Memory B cell (primary cell): Measurements from ENCODE around the gene MMRN2.
"Not testable (repeated sequence)": the region's sequence is repeated elsewhere in the genome, so short reads cannot be mapped to it uniquely, and the experiment has no call there.

ENCODE experiments used
- ATAC-seq: fragments of 150-1000 bp; cut with Tn5 transposase; 2 replicates; pipeline ENCODE4 v1.10.0; 2021; ENCODE audit warnings: low read depth, mild to moderate bottlenecking, moderate library complexity
- DNase-seq, 2 donors: peaks; one replicate each; pipeline ENCODE4 v3.0.0; 2022; ENCODE audit warnings: low spot score in 2 of 2
- H3K27ac Mint-ChIP-seq: one replicate; pipeline ENCODE4 v1.8.0; 2022; ENCODE audit warnings: mild to moderate bottlenecking, moderate library complexity, mixed read lengths
- H3K27me3 Mint-ChIP-seq: one replicate; pipeline ENCODE4 v1.8.0; 2022; ENCODE audit warnings: mixed read lengths
- H3K36me3 Mint-ChIP-seq: one replicate; pipeline ENCODE4 v1.8.0; 2022; ENCODE audit warnings: mild to moderate bottlenecking, mixed read lengths
- H3K4me1 Mint-ChIP-seq: one replicate; pipeline ENCODE4 v1.8.0; 2022; ENCODE audit warnings: mixed read lengths
- H3K4me3 Mint-ChIP-seq: one replicate; pipeline ENCODE4 v1.8.0; 2022; ENCODE audit warnings: mild to moderate bottlenecking, moderate library complexity, mixed read lengths
- H3K9me3 Mint-ChIP-seq: one replicate; pipeline ENCODE4 v1.8.0; 2022; ENCODE audit warnings: mixed read lengths

The MMRN2 gene

GRCh38 chr10:86944471-86944870 lies 12.9 kb downstream of the MMRN2 start:
- Mint-ChIP-seq H3K27ac (no peak overlapping the region), H3K9me3 (no peaks in the 10 kb centered on the region), H3K4me3 (no peak overlapping the region), H3K36me3 (no peaks in the 10 kb centered on the region), H3K4me1 (peaks cover 1% of the 10 kb centered on the region), H3K27me3 (peaks cover 5% of the 10 kb centered on the region)
- no peak for DNase-seq
- ATAC-seq, result no peak

GRCh38 chr10:86944031-86944419 lies 13.4 kb downstream of the MMRN2 start:
- no peaks in the 10 kb centered on the region for H3K36me3 Mint-ChIP-seq
- no peak overlapping the region for H3K4me3 Mint-ChIP-seq
- peaks cover 2% of the 10 kb centered on the region for H3K4me1 Mint-ChIP-seq
- peaks cover 5% of the 10 kb centered on the region for H3K27me3 Mint-ChIP-seq
- no peak for DNase-seq
- H3K9me3 Mint-ChIP-seq, result no peaks in the 10 kb centered on the region
- no peak for ATAC-seq
- no peak overlapping the region for H3K27ac Mint-ChIP-seq

GRCh38 chr10:86943316-86944030 lies 13.9 kb downstream of the MMRN2 start:
- no peak for ATAC-seq
- Mint-ChIP-seq H3K9me3 (no peaks in the 10 kb centered on the region), H3K27ac (no peak overlapping the region), H3K4me1 (peaks cover 2% of the 10 kb centered on the region), H3K4me3 (no peak overlapping the region), H3K27me3 (peaks cover 5% of the 10 kb centered on the region), H3K36me3 (no peaks in the 10 kb centered on the region)
- DNase-seq, result no peak

- no peaks in the 10 kb centered on the region for H3K9me3 Mint-ChIP-seq
- no peak overlapping the region for H3K4me3 Mint-ChIP-seq
- peaks cover 5% of the 10 kb centered on the region for H3K27me3 Mint-ChIP-seq
- ATAC-seq, result no peak
- no peak for DNase-seq
- H3K4me1 Mint-ChIP-seq, result peaks cover 2% of the 10 kb centered on the region
- H3K27ac Mint-ChIP-seq, result no peak overlapping the region
- no peaks in the 10 kb centered on the region for H3K36me3 Mint-ChIP-seq
These were observed 14.7 kb downstream of the MMRN2 start for GRCh38 chr10:86942441-86943315.

- H3K4me1 Mint-ChIP-seq, result peaks cover 2% of the 10 kb centered on the region
- no peak for ATAC-seq
- H3K27ac Mint-ChIP-seq, result no peak overlapping the region
These were observed 15.4 kb downstream of the MMRN2 start for GRCh38 chr10:86941991-86942421.

GRCh38 chr10:86941426-86941825 lies 16.0 kb downstream of the MMRN2 start:
- DNase-seq (no peak), ATAC-seq (no peak)
- Mint-ChIP-seq H3K4me3 (no peak overlapping the region), H3K27me3 (no peaks in the 10 kb centered on the region), H3K4me1 (peaks cover 2% of the 10 kb centered on the region), H3K36me3 (no peaks in the 10 kb centered on the region), H3K9me3 (no peaks in the 10 kb centered on the region), H3K27ac (no peak overlapping the region)

More at GRCh38 chr10:86941991-86942421, 15.4 kb downstream of the MMRN2 start:
- no peaks in the 10 kb centered on the region for H3K36me3 Mint-ChIP-seq
- peaks cover 5% of the 10 kb centered on the region for H3K27me3 Mint-ChIP-seq
- H3K4me3 Mint-ChIP-seq, result no peak overlapping the region
- no peaks in the 10 kb centered on the region for H3K9me3 Mint-ChIP-seq
- no peak for DNase-seq

GRCh38 chr10:86940677-86941076 lies 16.7 kb downstream of the MMRN2 start:
- H3K4me1 Mint-ChIP-seq, result peaks cover 2% of the 10 kb centered on the region
- ATAC-seq (no peak), DNase-seq (no peak)
- no peaks in the 10 kb centered on the region for H3K27me3 Mint-ChIP-seq
- H3K36me3 Mint-ChIP-seq, result no peaks in the 10 kb centered on the region
- no peak overlapping the region for H3K4me3 Mint-ChIP-seq
- no peaks in the 10 kb centered on the region for H3K9me3 Mint-ChIP-seq
- H3K27ac Mint-ChIP-seq, result no peak overlapping the region

GRCh38 chr10:86940076-86940475 lies 17.3 kb downstream of the MMRN2 start:
- not testable (repeated sequence) for H3K36me3 Mint-ChIP-seq, ATAC-seq, H3K9me3 Mint-ChIP-seq, H3K27ac Mint-ChIP-seq, H3K4me3 Mint-ChIP-seq, DNase-seq, H3K4me1 Mint-ChIP-seq, H3K27me3 Mint-ChIP-seq

GRCh38 chr10:86938260-86938659 lies 19.2 kb downstream of the MMRN2 start:
- H3K4me3 Mint-ChIP-seq, result no peak overlapping the region
- ATAC-seq, result no peak
- DNase-seq, result no peak
- no peaks in the 10 kb centered on the region for H3K36me3 Mint-ChIP-seq
- no peaks in the 10 kb centered on the region for H3K27me3 Mint-ChIP-seq
- peaks cover 2% of the 10 kb centered on the region for H3K4me1 Mint-ChIP-seq
- no peak overlapping the region for H3K27ac Mint-ChIP-seq
- no peaks in the 10 kb centered on the region for H3K9me3 Mint-ChIP-seq

GRCh38 chr10:86937502-86938154 lies 19.8 kb downstream of the MMRN2 start:
- no peaks in the 10 kb centered on the region for H3K27me3 Mint-ChIP-seq
- H3K4me3 Mint-ChIP-seq, result no peak overlapping the region
- DNase-seq, result no peak
- peaks cover 2% of the 10 kb centered on the region for H3K4me1 Mint-ChIP-seq
- H3K27ac Mint-ChIP-seq, result no peak overlapping the region
- ATAC-seq, result no peak
- no peaks in the 10 kb centered on the region for H3K36me3 Mint-ChIP-seq
- H3K9me3 Mint-ChIP-seq, result no peaks in the 10 kb centered on the region

- DNase-seq (no peak), ATAC-seq (no peak)
- H3K4me3 Mint-ChIP-seq, result no peak overlapping the region
- no peak overlapping the region for H3K27ac Mint-ChIP-seq
- no peaks in the 10 kb centered on the region for H3K9me3 Mint-ChIP-seq
- H3K27me3 Mint-ChIP-seq, result no peaks in the 10 kb centered on the region
- H3K4me1 Mint-ChIP-seq, result peaks cover 2% of the 10 kb centered on the region
- H3K36me3 Mint-ChIP-seq, result no peaks in the 10 kb centered on the region
These were observed 20.5 kb downstream of the MMRN2 start for GRCh38 chr10:86936661-86937501.

GRCh38 chr10:86934162-86934711 lies 23.2 kb downstream of the MMRN2 start:
- not testable (repeated sequence) for H3K9me3 Mint-ChIP-seq, H3K4me3 Mint-ChIP-seq, H3K4me1 Mint-ChIP-seq, DNase-seq, H3K27ac Mint-ChIP-seq, ATAC-seq, H3K27me3 Mint-ChIP-seq, H3K36me3 Mint-ChIP-seq

- ATAC-seq (no peak), DNase-seq (no peak)
- Mint-ChIP-seq H3K9me3 (no peaks in the 10 kb centered on the region), H3K36me3 (peaks cover 3% of the 10 kb centered on the region), H3K27me3 (no peaks in the 10 kb centered on the region), H3K4me1 (no peaks in the 10 kb centered on the region), H3K27ac (no peak overlapping the region), H3K4me3 (no peak overlapping the region)
These were observed 24.7 kb downstream of the MMRN2 start for GRCh38 chr10:86932674-86933073.
